KOPT-K1 (cell line): ENCODE data around the gene CIB4.

ENCODE experiments used
- H3K27ac ChIP-seq: fragments of 200-600 bp; sonication (generic); 2 replicates; pipeline ENCODE4 v1.5.1; 2016; ENCODE audit warnings: antibody characterized with exemption, mild to moderate bottlenecking, low read depth, low read length; ENCODE audit not compliant: poor library complexity, severe bottlenecking
- H3K36me3 ChIP-seq: fragments of 200-600 bp; sonication (generic); 2 replicates; pipeline ENCODE4 v1.5.1; 2017; ENCODE audit warnings: antibody characterized with exemption, mild to moderate bottlenecking, low read length, moderate library complexity; ENCODE audit not compliant: insufficient read depth
- H3K9me3 ChIP-seq: fragments of 200-600 bp; sonication (generic); 2 replicates; pipeline ENCODE4 v1.5.1; 2017; ENCODE audit warnings: antibody characterized with exemption, low read length, mild to moderate bottlenecking; ENCODE audit not compliant: insufficient read depth, poor library complexity, severe bottlenecking

CIB4 gene

GRCh38 chr2:26627350-26628105, 13.6 kb downstream of the CIB4 start:
- Histone ChIP-seq H3K27ac (no peak overlapping the region), H3K36me3 (no peaks in the 10 kb centered on the region), H3K9me3 (no peaks in the 10 kb centered on the region)

- Histone ChIP-seq H3K36me3 (no peaks in the 10 kb centered on the region), H3K27ac (no peak overlapping the region), H3K9me3 (no peaks in the 10 kb centered on the region)
Measured at GRCh38 chr2:26626606-26627005, 14.6 kb downstream of the CIB4 start.

GRCh38 chr2:26623541-26624495, 17.3 kb downstream of the CIB4 start:
- Histone ChIP-seq H3K9me3 (no peaks in the 10 kb centered on the region), H3K36me3 (no peaks in the 10 kb centered on the region)

GRCh38 chr2:26621469-26622199, 19.5 kb downstream of the CIB4 start:
- no peaks in the 10 kb centered on the region for H3K9me3 ChIP-seq
- no peak overlapping the region for H3K27ac ChIP-seq
- H3K36me3 ChIP-seq, result no peaks in the 10 kb centered on the region

More at GRCh38 chr2:26623541-26624495, 17.3 kb downstream of the CIB4 start:
- H3K27ac ChIP-seq, result no peak overlapping the region

GRCh38 chr2:26620031-26620605, 21.0 kb downstream of the CIB4 start:
- Histone ChIP-seq H3K9me3 (no peaks in the 10 kb centered on the region), H3K27ac (no peak overlapping the region), H3K36me3 (no peaks in the 10 kb centered on the region)

GRCh38 chr2:26619521-26619951, 21.6 kb downstream of the CIB4 start:
- Histone ChIP-seq H3K9me3 (no peaks in the 10 kb centered on the region), H3K36me3 (no peaks in the 10 kb centered on the region), H3K27ac (no peak overlapping the region)

- Histone ChIP-seq H3K27ac (no peak overlapping the region), H3K36me3 (no peaks in the 10 kb centered on the region), H3K9me3 (no peaks in the 10 kb centered on the region)
Measured at GRCh38 chr2:26619096-26619495, 22.1 kb downstream of the CIB4 start.

GRCh38 chr2:26618611-26619010, 22.6 kb downstream of the CIB4 start:
- Histone ChIP-seq H3K27ac (no peak overlapping the region), H3K36me3 (no peaks in the 10 kb centered on the region), H3K9me3 (no peaks in the 10 kb centered on the region)

GRCh38 chr2:26617588-26618083, 23.5 kb downstream of the CIB4 start:
- no peak overlapping the region for H3K27ac ChIP-seq
- H3K36me3 ChIP-seq, result no peaks in the 10 kb centered on the region

GRCh38 chr2:26616706-26617587, 24.2 kb downstream of the CIB4 start:
- Histone ChIP-seq H3K9me3 (no peaks in the 10 kb centered on the region), H3K36me3 (no peaks in the 10 kb centered on the region), H3K27ac (no peak overlapping the region)

More at GRCh38 chr2:26617588-26618083, 23.5 kb downstream of the CIB4 start:
- no peaks in the 10 kb centered on the region for H3K9me3 ChIP-seq

- Histone ChIP-seq H3K9me3 (no peaks in the 10 kb centered on the region), H3K27ac (no peak overlapping the region), H3K36me3 (no peaks in the 10 kb centered on the region)
Measured at GRCh38 chr2:26615860-26616705, 25.1 kb downstream of the CIB4 start.

- H3K27ac ChIP-seq, result no peak overlapping the region
- no peaks in the 10 kb centered on the region for H3K36me3 ChIP-seq
- no peaks in the 10 kb centered on the region for H3K9me3 ChIP-seq
Measured at GRCh38 chr2:26615336-26615859, 25.8 kb downstream of the CIB4 start.
